Measurements from ENCODE around the gene PRKCE. TPM values are rescaled to one million over a fixed set of nuclear protein-coding genes. Genes with fewer than 3 reads are reported as not detected.

PRKCE gene
- total RNA-seq, 1 donor from 2014 or later: 15.7 TPM

DNA sequence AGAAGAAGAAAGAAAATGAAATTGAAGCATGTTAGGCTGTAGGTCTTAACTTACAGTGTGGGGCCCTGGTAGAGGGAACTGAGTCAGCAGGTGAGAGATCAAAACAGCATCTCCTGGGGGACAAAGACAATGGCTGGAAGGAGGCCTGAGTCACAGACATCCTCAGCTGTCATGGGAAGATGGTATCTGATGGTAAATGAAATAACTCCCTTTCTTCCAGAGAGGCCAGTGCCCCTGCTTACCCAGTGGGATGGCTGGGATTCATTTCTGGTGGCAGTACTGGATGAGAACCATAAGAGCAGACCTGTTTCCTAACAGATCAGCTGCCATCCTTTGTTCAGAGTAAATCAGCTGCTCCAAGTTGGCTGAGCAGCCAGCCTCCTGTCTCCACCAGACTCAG, 394.4 kb downstream of the PRKCE start:
- DNase-seq: no peak

DNA sequence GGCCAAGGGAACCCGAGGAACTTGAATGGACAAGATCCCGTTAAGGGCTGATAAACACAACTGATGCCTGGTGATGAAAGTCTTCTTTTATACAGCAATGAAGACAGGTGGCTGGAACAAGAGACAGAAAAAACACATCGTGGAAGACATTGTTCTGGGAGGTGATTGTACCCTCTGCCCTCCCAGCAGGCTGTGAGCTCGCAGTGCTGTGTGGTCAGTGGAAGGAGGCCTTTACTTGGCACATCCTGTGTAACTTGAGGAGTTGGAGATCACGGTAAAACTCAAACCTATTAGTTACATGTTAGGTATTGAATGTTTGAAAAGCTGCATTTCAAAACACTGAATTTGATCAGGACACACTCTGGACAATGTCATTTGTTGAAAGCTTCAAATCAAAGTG, 395.8 kb downstream of the PRKCE start:
- no peak for DNase-seq

DNA sequence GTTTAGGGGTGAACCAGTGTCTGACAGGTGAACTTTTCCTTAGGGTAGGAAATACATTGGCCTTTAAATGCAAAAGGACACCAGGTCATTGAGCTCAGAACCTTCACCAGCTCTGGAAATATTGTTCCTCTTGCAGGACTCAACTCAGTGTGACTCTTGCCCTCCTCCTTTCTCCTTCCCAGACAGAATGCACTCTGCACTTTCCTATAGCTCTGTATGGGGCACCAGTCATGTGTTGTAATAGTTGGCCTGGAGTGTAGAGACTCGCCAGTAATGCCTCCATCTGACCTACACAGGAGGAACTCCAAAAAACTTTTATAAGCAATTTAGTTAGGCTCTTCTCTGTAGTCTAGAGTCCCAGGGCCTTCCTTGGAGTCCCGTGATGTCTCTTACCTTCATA, 397.2 kb downstream of the PRKCE start:
- no peak for DNase-seq

DNA sequence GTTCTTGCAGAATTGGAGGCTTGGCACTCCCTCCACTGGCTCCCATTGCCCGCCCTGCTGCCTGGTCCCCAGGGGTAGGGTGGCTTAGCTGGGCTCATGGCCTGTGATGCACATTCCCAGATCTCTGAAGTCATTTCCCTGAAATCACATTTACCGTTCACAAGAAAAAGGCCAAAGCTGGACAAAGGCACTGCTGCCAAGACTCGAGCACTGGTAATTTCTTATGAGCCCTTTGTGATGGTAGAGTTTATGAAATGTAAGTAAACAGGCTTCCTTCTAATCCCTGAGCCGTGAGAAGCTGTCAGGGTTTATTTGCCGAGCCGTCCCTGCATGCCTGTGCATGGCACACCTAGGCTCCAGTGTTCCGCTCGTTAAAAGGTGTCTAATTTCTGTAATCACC, 398.6 kb downstream of the PRKCE start:
- DNase-seq: peak; percentile 28

DNA sequence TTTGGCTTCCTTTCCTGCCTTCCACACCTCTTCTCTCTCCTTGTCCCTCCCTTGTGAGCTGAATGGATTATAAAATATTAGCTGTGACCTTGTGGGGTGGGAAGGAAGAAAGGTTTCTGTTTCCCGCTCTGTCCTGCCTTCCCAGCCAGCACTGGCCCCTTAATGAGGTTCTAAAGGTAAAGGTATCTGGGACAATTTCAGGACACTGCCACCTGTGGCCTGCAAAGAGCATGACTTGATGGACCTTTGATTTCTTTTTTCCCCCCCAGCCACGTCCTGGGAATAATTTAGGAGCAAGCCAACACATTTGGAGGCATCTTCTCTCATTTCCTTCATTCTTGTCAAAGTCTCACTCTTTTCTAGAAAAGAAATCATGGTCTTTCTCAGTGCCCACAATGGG, 399.0 kb downstream of the PRKCE start:
- no peak for DNase-seq

DNA sequence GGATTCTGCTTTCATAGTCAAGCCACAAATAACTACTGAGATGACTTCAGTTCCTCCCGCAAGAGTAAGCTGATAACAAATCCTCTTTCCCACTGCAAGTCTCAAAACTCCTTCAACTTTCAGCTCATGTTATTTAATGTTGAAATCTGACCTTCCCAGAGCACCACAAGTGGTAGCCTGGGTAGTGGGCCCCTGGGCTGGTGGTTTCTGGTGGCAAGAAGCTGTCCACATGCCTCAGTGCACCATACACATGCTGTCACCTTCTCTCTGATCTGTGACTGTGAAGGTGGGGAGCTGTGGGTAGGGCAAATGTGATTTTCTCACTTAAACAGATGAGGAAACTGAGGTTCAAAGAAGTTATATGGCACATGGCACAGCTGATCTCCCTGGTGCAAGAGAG, 399.6 kb downstream of the PRKCE start:
- DNase-seq: no peak

DNA sequence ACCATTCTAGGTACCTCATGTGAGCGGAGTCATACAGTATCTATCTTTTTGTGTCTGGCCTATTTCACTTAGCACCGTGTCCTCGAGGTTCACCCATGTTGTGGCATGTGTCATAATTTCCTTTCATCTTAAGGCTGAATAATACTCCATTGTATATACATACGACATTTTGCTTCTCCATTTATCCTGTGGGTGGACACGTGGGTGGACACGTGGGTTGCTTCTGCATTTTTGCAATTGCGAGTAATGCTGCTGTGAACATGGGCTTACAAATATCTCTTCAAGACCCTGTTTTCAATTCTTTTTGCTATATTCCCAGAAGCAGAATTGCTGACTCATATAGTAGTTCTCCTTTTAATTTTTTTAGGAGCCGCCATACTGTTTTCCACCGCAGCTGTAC, 402.1 kb downstream of the PRKCE start:
- DNase-seq: no peak

DNA sequence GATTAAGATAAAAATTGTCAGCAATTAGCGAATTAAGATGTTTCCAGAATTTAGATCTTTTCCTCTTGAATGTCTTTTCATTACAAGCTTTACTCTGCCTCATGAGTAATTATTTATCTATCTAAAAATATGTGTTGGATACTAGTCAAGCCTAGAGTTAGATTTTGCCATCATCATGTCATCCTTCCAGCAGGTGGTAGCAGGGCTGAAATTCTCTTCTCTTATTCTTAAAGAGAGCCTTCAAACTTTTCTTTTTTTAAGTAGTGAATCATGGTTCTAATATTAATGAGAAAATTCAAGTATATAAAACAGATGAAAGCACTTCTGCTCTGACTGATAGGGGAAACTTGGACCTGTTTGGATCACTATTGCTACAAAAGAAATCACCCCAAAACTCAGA, 405.1 kb downstream of the PRKCE start:
- DNase-seq: no peak

DNA sequence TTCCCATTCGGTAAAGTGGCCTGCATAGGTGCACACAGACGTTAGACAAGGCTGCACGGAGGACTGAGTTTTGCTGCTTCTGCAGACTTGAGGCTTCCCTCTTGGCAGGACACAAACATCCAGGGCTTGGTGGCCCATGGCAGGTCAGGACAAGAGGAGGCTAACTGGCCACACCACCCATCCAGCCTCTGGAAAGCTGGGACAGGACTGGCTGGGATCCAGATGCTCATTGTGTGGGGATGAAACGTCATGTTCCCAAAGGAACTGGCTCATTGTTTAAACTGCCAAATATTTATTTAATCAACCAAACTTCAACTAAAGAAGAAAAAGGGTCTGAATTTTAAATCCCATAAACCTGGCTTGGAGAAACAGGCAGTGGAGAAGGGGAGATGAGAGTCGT, 406.7 kb downstream of the PRKCE start:
- DNase-seq: no peak

DNA sequence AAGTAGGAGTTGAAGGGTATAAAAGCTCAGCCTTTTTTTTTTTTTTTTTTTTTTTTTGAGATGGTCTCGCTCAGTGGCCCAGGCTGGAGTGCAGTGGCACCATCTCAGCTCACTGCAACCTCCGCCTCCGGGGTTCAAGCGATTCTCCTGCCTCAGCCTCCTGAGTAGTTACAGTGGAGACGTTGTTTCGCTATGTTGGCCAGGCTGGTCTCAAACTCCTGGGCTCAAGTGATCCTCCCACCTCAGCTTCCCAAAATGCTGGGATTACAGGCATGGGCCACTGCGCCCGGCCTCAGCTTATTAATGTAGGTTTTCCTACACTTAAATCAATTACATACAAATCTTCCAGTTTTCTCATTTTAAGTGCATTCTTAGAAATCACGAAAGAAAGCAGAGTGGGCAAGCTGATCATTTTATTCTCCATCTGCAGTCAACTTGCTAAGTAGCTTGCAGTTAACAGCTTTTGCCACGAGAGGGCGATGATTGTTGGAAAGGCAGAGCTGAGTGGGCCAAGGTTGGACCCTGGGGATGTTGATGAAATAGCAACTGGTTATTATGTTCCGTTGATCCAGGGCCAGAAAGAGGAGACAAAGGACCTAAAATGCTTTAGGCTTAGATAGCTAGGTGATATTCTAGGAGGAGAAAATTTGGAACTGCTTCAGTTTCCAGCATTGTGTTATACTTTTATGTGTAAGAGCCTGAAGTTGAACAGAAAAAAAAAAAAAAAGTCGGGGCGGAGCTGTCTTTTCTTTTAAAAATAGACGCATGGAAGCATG, 411.4 kb downstream of the PRKCE start:
- DNase-seq: peak; percentile 91

DNA sequence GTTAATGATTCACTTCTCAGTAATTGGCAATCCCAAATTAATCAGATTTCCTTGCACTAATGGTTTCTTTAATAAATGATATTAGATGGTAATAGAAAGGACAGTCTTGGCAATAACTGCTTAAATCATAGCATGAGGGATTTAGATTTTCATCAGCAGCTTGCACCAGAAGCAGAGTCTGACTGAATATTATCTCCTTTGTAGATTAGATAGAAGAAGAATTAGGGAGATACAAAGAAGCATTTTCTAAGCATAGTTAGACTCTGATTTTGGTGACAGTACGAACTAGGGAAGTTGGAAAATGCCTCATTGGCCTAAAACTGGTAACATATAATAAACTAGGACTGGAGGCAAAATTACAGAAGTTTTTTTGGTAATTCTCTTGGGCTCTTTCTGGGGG, 412.9 kb downstream of the PRKCE start:
- no peak for DNase-seq

DNA sequence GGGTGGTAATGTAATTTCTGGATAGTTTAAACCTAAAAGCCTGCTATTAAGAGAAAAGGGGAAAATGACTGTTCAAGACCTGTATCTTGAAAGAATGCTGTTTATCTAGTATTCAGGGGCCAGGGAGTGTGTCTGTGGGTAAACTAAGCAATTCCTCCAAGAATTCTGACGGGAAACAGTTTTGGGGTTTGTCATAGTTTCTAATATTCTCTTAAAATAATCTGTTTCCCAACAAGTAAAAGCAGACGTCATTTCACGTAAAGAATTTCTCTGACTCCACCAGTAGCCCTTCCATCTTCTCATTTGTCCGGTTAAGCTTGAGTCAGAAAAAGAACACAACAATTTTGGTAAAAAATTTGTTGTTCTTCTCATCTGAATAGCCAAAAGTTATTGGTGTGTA, 413.7 kb downstream of the PRKCE start:
- DNase-seq: no peak

DNA sequence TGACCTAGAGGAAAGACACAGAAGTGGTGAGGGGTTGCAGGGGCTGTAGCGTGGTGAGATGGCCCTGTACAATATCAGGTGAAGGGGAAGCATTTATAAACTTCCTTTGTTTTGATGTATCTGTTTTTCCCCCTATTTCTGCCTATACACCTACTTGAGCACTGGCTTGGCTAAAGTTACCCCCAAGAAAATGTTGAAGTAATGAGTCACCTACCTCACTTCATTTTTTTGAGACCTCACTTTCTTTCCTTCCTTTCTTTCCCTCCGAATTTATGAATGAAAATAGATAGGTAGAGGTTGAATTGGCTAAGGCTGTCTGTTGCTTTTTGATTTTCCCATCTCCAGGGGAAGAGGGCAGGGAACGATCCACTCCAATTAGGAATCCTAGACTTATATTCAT, 414.6 kb downstream of the PRKCE start:
- no peak for DNase-seq

DNA sequence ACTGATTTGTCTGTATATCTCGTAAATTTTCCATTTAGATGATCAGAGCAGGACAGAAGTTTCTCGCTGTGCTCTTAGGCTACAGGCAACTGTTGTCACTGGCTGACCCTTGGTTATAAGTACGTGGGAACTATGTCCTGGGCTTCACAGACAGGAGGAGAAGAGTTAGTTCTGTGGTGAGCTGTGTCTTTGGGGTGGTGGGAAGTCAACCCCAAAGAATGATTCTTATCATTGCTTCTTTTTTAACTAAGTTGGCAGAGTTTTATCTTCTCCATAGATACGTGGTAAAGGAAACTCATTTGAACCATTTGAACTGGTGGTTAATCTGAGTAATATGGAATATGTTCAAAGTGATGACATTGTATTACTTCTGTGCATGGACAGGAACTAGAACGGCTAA, 415.1 kb downstream of the PRKCE start:
- no peak for DNase-seq

DNA sequence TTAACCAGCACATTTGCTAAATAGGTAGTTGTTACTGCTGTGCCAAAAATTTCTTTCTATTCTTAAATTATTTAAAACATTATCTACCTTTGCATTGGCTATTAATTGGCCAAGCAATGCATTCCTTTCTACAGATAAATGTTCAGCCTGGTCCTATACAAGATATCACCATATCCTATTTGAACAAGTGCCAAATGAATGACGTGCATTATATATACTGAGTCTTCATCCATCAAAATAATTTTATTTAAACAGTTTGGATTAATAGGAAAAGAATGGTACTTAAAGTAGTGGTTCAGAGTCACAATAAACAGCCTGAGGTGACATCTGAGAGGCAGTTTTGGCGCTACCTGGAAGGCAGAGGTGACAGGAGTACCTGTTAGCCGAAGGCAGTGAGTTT, 415.6 kb downstream of the PRKCE start:
- no peak for DNase-seq

DNA sequence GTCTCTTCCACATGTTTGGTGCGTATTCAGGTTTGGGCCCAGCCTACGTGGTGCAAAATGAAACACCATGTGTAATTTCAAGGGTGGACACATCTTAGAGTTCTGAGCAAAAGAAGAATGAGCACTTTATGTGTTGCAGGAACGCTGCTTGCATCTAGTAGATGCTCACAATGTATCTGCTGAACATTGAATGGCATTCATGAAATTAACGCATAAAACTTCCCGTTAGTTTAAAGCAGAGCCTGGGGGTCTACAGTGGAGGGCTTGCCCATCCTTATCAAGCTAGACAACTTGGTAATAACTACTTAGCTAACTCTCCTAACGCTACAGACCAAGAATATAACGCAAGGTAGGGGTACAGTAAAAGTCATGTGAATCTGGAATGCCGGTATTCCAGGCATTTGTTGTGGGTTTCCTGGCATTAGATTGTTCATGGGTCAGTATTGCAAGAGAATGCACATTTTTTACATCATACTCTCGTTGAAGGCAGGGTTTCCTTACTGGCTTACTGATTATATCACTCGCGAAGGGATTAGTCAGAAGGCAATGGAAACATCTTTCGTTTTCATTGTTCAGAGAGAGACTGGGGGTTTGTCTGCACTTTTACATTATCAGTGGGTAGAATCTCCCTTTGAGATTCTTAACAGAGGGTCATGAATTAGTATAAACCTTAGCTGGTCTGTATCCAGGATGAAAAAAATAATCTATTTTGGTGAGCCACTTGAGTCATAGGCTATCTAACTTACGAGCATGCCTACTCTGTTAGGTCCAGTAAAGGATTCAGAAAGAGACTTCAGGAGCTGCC, 416.2 kb downstream of the PRKCE start:
- DNase-seq: no peak

DNA sequence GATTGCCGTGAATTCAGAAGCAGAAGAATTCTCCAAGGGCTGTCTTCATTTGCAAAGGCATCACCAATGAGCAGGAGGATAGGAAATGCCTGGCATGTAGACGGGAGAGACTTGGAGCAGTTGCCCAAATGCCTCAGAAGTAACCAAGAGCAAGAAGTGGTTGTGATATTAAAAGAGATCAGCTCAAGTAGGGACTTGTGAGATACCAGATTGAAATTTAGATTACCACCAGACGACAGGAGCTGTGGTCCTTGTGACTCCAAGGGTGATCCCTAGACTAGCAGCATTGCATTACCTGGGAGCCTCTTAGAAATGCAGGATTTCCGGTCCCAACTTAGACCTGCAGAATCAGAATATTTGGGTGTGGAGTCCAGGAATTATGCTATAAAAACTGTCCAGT, 417.2 kb downstream of the PRKCE start:
- no peak for DNase-seq

DNA sequence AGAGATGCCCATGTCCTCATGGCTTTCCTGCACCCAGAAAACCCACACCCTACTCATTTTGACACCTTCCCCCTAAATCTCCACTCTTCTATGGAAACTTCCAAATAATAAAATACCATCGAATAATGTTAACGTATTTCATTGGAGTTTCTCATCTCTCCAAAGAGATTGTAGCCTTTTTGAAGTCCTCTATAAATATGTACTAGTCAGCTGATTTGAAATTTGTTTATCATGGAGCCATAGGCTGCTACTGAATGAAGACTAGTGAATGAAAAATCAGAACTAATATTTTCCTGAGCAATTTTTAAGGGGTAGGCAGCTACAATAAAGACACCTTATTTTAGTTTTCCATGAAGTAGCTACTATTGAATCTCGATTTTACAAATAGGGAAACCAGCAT, 419.6 kb downstream of the PRKCE start:
- no peak for DNase-seq

DNA sequence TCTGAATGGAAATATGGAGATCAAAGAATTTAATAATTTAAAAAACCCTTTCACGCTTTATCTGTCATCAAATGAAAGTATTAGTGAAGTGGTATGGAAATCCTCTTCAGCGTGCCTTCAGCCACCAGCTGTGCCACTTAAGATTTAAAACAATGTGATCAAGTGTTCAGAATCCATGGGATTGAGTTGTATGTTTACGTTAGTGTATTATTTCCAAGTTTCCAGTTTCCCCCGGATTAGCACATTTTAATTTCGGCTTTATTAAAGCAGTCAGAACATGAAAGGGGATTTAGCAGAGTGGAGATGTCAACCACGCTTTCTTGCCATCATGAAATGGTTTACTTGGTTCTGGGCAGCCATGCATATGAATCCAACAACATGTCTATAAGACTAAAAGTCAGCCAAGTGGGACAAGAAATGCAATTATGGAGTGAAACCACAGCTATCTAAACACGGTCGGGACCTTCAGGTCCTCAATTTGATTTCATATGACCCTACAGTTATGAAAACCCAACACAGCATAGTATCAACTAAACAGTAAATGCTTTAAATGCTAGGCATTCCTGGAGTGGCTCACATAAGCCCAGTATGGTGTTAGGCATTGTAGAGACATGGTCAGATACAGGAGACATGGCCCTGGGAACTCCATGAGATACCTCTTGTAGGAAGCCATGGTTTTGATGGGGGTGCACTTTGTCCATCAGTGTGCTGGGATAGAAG, 420.8 kb downstream of the PRKCE start:
- peak; percentile 50 for DNase-seq

DNA sequence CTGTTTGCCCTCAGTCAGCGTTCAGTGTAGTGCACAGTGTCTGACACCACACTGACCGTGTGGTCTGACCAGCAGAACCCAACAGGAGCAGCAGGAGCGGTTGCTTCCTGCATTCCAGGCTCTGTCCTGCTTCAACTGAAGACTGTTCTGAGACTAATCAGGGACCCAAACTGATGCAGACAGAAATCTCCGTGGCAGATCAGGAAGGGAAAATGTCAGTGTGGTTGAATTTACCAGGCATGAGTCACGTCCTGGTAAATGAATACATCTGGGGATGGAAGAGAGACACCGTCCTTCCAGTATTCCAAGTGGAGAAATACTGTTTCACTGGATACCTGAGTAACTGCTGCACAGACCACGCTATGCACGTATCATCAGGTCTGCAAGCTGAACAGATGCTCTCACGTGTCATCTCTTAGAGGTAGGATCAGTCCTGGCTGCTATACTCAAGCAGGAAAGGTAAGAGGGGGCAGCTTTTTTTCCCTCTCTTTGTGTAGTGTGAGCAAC, 422.1 kb downstream of the PRKCE start:
- no peak for DNase-seq

DNA sequence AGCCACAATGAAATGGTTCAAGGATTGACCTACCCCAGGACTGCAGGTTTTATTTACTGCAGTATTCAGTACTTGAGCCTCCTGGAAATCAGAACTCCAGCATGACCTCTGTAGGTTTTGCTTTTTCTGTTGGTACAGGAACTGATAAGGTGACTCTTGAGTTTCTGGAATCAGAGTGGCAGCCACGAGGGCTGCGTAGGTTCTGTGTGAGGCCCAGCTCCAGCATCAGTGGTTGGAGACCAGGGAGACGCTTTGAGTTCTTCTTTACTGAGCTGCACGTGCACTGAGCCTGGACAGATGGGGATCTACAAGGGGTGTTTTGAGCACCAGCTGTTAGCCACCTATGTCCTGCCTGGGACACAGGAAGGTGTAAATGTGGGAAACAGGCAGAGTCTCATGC, 423.0 kb downstream of the PRKCE start:
- DNase-seq: no peak

DNA sequence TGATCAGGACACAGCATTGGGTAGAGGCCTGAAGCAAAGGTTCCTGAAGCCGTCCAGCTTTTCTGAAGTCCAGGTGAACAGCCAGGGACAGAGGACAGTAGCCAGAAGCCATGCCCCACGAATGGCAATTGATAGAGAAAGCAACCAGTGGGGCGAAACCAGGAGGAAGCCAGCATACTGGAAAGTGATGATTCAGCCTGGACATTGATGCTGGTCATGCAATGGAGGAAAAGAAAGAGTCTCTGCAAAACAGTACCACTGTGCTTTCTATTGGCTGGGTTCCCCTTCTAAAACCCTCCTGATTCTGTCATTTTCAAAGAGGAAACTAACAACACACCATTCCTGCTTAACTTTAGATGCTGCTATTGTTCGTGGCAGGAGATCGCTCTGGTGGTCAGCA, 424.4 kb downstream of the PRKCE start:
- DNase-seq: no peak

DNA sequence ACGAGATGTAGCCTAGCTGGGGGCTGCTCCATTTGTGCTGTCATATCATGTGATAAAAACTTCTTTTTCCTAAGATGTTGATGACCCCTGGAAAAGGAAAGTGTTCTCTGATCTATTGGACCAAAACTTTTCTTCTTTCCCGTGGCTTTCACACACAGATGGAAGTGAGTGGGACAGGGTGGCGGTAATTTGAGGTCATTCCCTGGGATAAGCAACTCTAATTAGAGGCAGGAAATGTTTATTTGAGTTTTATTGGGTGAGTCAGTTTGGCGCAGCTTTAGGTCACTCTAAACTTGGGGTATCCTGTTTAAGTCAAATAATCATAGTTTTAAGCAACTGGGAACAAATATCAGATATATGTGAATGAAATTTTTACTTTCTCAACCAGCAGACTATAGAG, 424.8 kb downstream of the PRKCE start:
- no peak for DNase-seq

All from tongue (tissue), 2 donors.